Nephron progenitor cell (in vitro differentiated cells): Measurements from ENCODE around the gene ALG2.

Experiments used
- DNase-seq: peaks from one replicate; pipeline ENCODE4 v3.0.0; 2021
- H3K27ac Mint-ChIP-seq: 2 replicates; pipeline ENCODE4 v1.8.0; 2021; ENCODE audit warnings: mild to moderate bottlenecking, moderate library complexity, mixed read lengths
- H3K27me3 Mint-ChIP-seq: 2 replicates; pipeline ENCODE4 v1.8.0; 2021; ENCODE audit warnings: mild to moderate bottlenecking, low read depth, mixed read lengths; ENCODE audit not compliant: poor library complexity
- H3K36me3 Mint-ChIP-seq: 2 replicates; pipeline ENCODE4 v1.8.0; 2021; ENCODE audit warnings: low read depth, mixed read lengths
- H3K4me1 Mint-ChIP-seq: 2 replicates; pipeline ENCODE4 v1.8.0; 2021; ENCODE audit warnings: mixed read lengths
- H3K4me3 Mint-ChIP-seq: 2 replicates; pipeline ENCODE4 v1.8.0; 2021; ENCODE audit warnings: mild to moderate bottlenecking, moderate library complexity, mixed read lengths
- H3K9me3 Mint-ChIP-seq: 2 replicates; pipeline ENCODE4 v1.8.0; 2021; ENCODE audit warnings: mild to moderate bottlenecking, moderate library complexity, mixed read lengths
- TF ChIP-seq, protein P1 (sequence below): fragments of 200-600 bp; sonication (generic); IDR thresholded peaks from 2 replicates; pipeline ENCODE4 v1.5.0; 2021; ENCODE audit warnings: antibody characterized with exemption

The ALG2 gene, protein sequence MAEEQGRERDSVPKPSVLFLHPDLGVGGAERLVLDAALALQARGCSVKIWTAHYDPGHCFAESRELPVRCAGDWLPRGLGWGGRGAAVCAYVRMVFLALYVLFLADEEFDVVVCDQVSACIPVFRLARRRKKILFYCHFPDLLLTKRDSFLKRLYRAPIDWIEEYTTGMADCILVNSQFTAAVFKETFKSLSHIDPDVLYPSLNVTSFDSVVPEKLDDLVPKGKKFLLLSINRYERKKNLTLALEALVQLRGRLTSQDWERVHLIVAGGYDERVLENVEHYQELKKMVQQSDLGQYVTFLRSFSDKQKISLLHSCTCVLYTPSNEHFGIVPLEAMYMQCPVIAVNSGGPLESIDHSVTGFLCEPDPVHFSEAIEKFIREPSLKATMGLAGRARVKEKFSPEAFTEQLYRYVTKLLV

DNA sequence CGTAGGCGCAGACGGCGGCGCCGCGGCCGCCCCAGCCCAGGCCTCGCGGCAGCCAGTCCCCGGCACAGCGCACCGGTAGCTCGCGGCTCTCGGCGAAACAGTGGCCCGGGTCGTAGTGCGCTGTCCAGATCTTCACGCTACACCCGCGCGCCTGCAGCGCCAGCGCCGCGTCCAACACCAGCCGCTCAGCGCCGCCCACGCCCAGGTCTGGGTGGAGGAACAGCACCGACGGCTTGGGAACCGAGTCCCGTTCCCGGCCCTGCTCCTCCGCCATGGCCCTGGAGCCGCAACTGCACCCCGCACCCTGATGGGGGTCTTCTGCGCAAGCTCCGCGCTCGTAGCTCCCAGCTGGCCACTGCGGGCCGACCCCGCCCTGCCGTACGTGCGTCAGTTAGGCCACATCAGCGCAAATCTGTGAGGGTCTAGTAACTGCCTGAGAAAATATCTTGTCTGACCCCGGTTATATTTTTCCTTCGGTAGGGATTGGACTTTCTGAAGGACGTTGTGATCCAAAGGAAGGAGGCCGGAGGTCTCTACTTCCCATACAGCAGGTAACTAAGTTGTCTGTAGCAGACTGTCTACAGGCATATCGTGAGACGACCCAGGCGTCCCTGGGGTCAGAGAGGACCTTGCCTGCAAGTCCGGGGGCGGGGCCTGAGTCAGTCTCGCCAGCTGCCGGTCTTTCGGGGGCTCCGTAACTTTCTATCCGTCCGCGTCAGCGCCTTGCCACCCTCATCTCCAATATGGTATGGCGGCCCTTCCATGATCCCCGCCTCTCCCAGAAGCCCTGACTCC lies at the start of gene ALG2, which contains the start of gene SEC61B:
ALG2 (minus strand) TSS at position 322 of the 795 bp plus-strand sequence; CDS start at position 274, 48 bp downstream.
SEC61B (plus strand) TSS at position 662 of the 795 bp plus-strand sequence; CDS start at position 744, 82 bp downstream.
- no peaks in the 10 kb centered on the region for H3K27me3 Mint-ChIP-seq
- TF ChIP-seq, protein P1, sequence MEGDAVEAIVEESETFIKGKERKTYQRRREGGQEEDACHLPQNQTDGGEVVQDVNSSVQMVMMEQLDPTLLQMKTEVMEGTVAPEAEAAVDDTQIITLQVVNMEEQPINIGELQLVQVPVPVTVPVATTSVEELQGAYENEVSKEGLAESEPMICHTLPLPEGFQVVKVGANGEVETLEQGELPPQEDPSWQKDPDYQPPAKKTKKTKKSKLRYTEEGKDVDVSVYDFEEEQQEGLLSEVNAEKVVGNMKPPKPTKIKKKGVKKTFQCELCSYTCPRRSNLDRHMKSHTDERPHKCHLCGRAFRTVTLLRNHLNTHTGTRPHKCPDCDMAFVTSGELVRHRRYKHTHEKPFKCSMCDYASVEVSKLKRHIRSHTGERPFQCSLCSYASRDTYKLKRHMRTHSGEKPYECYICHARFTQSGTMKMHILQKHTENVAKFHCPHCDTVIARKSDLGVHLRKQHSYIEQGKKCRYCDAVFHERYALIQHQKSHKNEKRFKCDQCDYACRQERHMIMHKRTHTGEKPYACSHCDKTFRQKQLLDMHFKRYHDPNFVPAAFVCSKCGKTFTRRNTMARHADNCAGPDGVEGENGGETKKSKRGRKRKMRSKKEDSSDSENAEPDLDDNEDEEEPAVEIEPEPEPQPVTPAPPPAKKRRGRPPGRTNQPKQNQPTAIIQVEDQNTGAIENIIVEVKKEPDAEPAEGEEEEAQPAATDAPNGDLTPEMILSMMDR: no peak
- H3K36me3 Mint-ChIP-seq: peaks cover 37% of the 10 kb centered on the region
- H3K4me3 Mint-ChIP-seq: peak within 1 kb of the TSS; percentile 99
- H3K4me1 Mint-ChIP-seq: peaks cover 44% of the 10 kb centered on the region
- H3K9me3 Mint-ChIP-seq: no peaks in the 10 kb centered on the region
- H3K27ac Mint-ChIP-seq: peak within 1 kb of the TSS; percentile 100
- DNase-seq: peak; percentile 96

DNA sequence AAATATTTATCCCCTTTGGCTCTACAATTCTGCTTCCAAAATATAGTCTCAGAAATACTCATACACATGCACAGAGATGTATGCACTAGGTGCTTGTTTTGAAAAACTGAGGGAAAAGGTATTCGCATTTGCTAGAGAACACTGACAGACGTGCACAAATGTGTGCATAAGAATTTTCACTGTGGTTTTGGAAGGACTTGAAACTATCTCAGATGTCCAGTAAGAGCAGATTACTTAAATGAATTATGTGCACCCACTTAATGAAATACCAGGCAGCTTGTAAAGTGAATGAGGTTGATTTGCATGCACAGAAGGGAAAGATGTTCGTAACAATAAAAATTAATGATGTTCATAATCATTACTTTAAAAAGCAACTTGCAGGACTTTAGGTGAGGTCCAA lies 48.7 kb upstream of the ALG2 start:
- H3K4me3 Mint-ChIP-seq: no peak overlapping the region
- TF ChIP-seq, protein P1: no peak
- DNase-seq: no peak
- H3K36me3 Mint-ChIP-seq: no peaks in the 10 kb centered on the region
- H3K4me1 Mint-ChIP-seq: no peaks in the 10 kb centered on the region
- H3K9me3 Mint-ChIP-seq: no peaks in the 10 kb centered on the region
- H3K27ac Mint-ChIP-seq: no peak overlapping the region
- H3K27me3 Mint-ChIP-seq: peaks cover 6% of the 10 kb centered on the region

DNA sequence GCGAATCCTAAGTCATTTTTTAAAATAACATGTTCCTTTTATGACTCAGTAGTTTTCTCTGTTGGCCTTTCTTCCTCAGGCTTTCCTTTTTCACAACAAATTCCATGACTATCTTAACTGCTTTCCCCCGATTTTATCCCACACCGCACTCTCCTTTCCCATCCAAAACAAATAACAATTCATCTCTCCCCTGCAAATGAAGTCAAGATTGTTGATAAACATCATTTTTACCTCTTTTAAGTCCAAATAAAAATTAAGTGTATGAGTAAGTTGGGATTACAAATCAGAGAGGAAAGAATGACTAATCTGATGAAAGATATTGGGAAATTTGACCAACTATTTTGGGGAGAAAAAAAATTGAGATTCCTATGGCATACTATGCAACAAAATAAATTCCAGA lies 47.7 kb upstream of the ALG2 start:
- peaks cover 13% of the 10 kb centered on the region for H3K27me3 Mint-ChIP-seq
- no peaks in the 10 kb centered on the region for H3K4me1 Mint-ChIP-seq
- no peak for DNase-seq
- TF ChIP-seq, protein P1: no peak
- H3K9me3 Mint-ChIP-seq: no peaks in the 10 kb centered on the region
- no peak overlapping the region for H3K4me3 Mint-ChIP-seq
- no peak overlapping the region for H3K27ac Mint-ChIP-seq
- H3K36me3 Mint-ChIP-seq: no peaks in the 10 kb centered on the region

DNA sequence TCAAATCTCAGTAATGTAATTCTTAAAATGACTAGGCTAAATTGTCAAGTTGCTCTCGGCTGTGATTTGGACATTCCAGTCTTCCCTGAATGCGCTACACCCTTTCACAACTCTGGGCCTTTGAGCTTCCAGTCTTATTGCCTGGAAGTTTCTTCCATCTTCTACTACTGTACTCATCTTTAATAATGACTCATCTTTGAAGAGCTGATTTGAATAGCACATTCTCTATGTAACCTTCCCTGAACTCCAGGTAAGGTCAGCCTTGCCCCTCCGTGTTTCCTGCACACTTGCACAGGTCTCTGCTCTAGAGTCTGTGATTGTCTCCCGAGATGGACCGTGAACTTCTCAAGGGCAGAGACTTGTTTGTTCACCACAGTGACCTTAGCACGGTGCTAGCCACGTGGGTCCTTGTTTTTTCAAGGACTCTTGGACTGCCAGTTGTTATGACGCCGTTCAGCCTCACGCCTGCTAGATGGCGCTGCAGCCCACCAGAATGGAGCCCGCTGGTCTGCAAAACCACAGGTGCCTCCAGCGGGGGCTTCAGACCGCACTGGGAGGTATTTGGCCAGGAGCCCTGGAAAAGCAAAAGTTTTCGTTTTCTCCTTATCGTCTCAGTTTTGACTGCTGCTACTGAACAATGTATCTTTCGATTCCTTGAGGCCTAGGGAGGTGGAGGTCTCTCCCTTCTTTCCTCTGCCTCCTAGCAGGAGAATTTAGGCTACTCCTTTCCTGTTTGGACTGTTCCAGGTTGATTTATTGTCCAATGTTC lies 44.7 kb upstream of the ALG2 start:
- peak; percentile 82 for DNase-seq
- H3K27me3 Mint-ChIP-seq: peaks cover 17% of the 10 kb centered on the region
- H3K4me3 Mint-ChIP-seq: no peak overlapping the region
- H3K4me1 Mint-ChIP-seq: no peaks in the 10 kb centered on the region
- no peak overlapping the region for H3K27ac Mint-ChIP-seq
- H3K9me3 Mint-ChIP-seq: no peaks in the 10 kb centered on the region
- TF ChIP-seq, protein P1: peak; percentile 91
- H3K36me3 Mint-ChIP-seq: no peaks in the 10 kb centered on the region

DNA sequence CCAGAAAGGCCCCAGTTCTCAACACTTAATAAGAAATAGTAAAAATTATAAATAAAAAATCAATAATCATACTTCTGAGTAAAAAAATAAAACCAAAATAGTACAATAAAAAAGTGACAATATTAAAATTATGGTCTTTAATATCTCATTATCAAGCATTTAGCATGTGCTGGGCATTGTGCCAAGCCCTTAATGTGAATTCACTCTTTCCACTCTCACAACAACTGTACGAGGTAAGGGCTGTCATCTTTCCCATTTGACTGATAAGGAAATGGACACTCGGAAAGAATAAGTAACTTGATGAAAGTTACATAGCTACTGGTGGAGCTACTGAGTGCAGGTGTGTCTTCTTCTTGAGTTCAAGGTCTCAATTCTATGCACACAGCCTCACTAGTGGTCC lies 43.9 kb upstream of the ALG2 start:
- no peak for DNase-seq
- Mint-ChIP-seq H3K4me3 (no peak overlapping the region), H3K27ac (no peak overlapping the region)

More for the DNA sequence above, 43.9 kb upstream of the ALG2 start:
- peaks cover 17% of the 10 kb centered on the region for H3K27me3 Mint-ChIP-seq
- H3K36me3 Mint-ChIP-seq: no peaks in the 10 kb centered on the region
- no peaks in the 10 kb centered on the region for H3K9me3 Mint-ChIP-seq
- TF ChIP-seq, protein P1: no peak
- H3K4me1 Mint-ChIP-seq: no peaks in the 10 kb centered on the region
